Measurements from ENCODE around the gene PPIL6. TPM values are rescaled to one million over a fixed set of nuclear protein-coding genes. Genes with fewer than 3 reads are reported as not detected.

PPIL6 gene
- total RNA-seq, 4 donors from 2014 or later = 2.3 to 7.4 (median 4.1) TPM

GRCh38 chr6:109342911-109343310, 97.5 kb downstream of the PPIL6 start:
- no peak for TF ChIP-seq CTCF (IDR thresholded peaks at IDR 0.05)
- DNase-seq (ENCODE audit: low spot score) (no peak), ATAC-seq (ENCODE audit: low FRiP score) (no peak)

- TF ChIP-seq CTCF (IDR thresholded peaks at IDR 0.05) = no peak
- ATAC-seq (ENCODE audit: low FRiP score) (no peak), DNase-seq (ENCODE audit: low spot score) (no peak)
Measured at GRCh38 chr6:109342506-109342905, 97.9 kb downstream of the PPIL6 start.

GRCh38 chr6:109340811-109341210, 99.6 kb downstream of the PPIL6 start:
- ATAC-seq (ENCODE audit: low FRiP score) (no peak), DNase-seq (ENCODE audit: low spot score) (no peak)
- no peak for TF ChIP-seq CTCF (IDR thresholded peaks at IDR 0.05)

Other genes starting within 250 kb of the PPIL6 start
- 100 to 1,000 TPM; 146 to 273 (median 236) TPM for gene CD164, start 58.2 kb downstream of the PPIL6 start, total RNA-seq
- 10 to 100 TPM; 10.2 to 16.2 (median 10.7) TPM for gene SMPD2, start 96 bp upstream of the PPIL6 start, total RNA-seq
- gene MICAL1, start 15.1 kb upstream of the PPIL6 start, total RNA-seq = 10 to 100 TPM; 14.0 to 48.7 (median 30.2) TPM
- gene ZBTB24, start 42.6 kb upstream of the PPIL6 start, total RNA-seq = 1 to 10 TPM; 4.7 to 9.8 (median 6.9) TPM